ENCODE data around the gene STX8.
"Not testable (repeated sequence)": the region's sequence is repeated elsewhere in the genome, so short reads cannot be mapped to it uniquely, and the experiment has no call there.

Gene STX8

GRCh38 chr17:9361188-9361955 is 214.2 kb downstream of the STX8 start:
- DNase-seq (ENCODE audit: extremely low spot score, insufficient read length, low read depth) (no peak), FAIRE-seq (no peak)

- DNase-seq (ENCODE audit: extremely low spot score, insufficient read length, low read depth) (no peak), FAIRE-seq (no peak)
Measured at GRCh38 chr17:9360677-9361081, 214.9 kb downstream of the STX8 start.

- DNase-seq (ENCODE audit: extremely low spot score, insufficient read length, low read depth) (no peak), FAIRE-seq (peak; percentile 60)
Measured at GRCh38 chr17:9356488-9356911, 219.1 kb downstream of the STX8 start.

GRCh38 chr17:9355846-9356245 is 219.8 kb downstream of the STX8 start:
- FAIRE-seq (no peak), DNase-seq (ENCODE audit: extremely low spot score, insufficient read length, low read depth) (no peak)

- not testable (repeated sequence) for FAIRE-seq; DNase-seq (ENCODE audit: extremely low spot score, insufficient read length, low read depth)
Measured at GRCh38 chr17:9355231-9355630, 220.4 kb downstream of the STX8 start.

- no peak for FAIRE-seq
- no peak for DNase-seq (ENCODE audit: extremely low spot score, insufficient read length, low read depth)
Measured at GRCh38 chr17:9350080-9350479, 225.5 kb downstream of the STX8 start.

- FAIRE-seq, result peak; percentile 56
- DNase-seq (ENCODE audit: extremely low spot score, insufficient read length, low read depth), result no peak
Measured at GRCh38 chr17:9346296-9346926, 229.2 kb downstream of the STX8 start.

- FAIRE-seq, result no peak
- no peak for DNase-seq (ENCODE audit: extremely low spot score, insufficient read length, low read depth)
Measured at GRCh38 chr17:9343516-9343915, 232.1 kb downstream of the STX8 start.

- DNase-seq (ENCODE audit: extremely low spot score, insufficient read length, low read depth), result no peak
- FAIRE-seq, result no peak
Measured at GRCh38 chr17:9342225-9342624, 233.4 kb downstream of the STX8 start.

GRCh38 chr17:9339958-9340357 is 235.7 kb downstream of the STX8 start:
- FAIRE-seq (no peak), DNase-seq (ENCODE audit: extremely low spot score, insufficient read length, low read depth) (no peak)

- not testable (repeated sequence) for FAIRE-seq; DNase-seq (ENCODE audit: extremely low spot score, insufficient read length, low read depth)
Measured at GRCh38 chr17:9339482-9339881, 236.1 kb downstream of the STX8 start.

- FAIRE-seq (no peak), DNase-seq (ENCODE audit: extremely low spot score, insufficient read length, low read depth) (no peak)
Measured at GRCh38 chr17:9336817-9337216, 238.8 kb downstream of the STX8 start.

GRCh38 chr17:9334536-9335446 is 240.8 kb downstream of the STX8 start:
- DNase-seq (ENCODE audit: extremely low spot score, insufficient read length, low read depth), result no peak

GRCh38 chr17:9332132-9332494 is 243.5 kb downstream of the STX8 start:
- FAIRE-seq, result no peak
- no peak for DNase-seq (ENCODE audit: extremely low spot score, insufficient read length, low read depth)

More at GRCh38 chr17:9334536-9335446, 240.8 kb downstream of the STX8 start:
- no peak for FAIRE-seq

- DNase-seq (ENCODE audit: extremely low spot score, insufficient read length, low read depth) (no peak), FAIRE-seq (no peak)
Measured at GRCh38 chr17:9331279-9332131, 244.1 kb downstream of the STX8 start.

GRCh38 chr17:9330611-9331271 is 244.9 kb downstream of the STX8 start:
- FAIRE-seq (no peak), DNase-seq (ENCODE audit: extremely low spot score, insufficient read length, low read depth) (no peak)

GRCh38 chr17:9330141-9330540 is 245.5 kb downstream of the STX8 start:
- DNase-seq (ENCODE audit: extremely low spot score, insufficient read length, low read depth), result no peak

GRCh38 chr17:9329251-9329921 is 246.2 kb downstream of the STX8 start:
- DNase-seq (ENCODE audit: extremely low spot score, insufficient read length, low read depth) (no peak), FAIRE-seq (no peak)

More at GRCh38 chr17:9330141-9330540, 245.5 kb downstream of the STX8 start:
- no peak for FAIRE-seq

GRCh38 chr17:9324864-9325263 is 250.8 kb downstream of the STX8 start:
- DNase-seq (ENCODE audit: extremely low spot score, insufficient read length, low read depth) (no peak), FAIRE-seq (no peak)
